ENCODE data around the gene ATP2C1. TPM values are rescaled to one million over a fixed set of nuclear protein-coding genes. Genes with fewer than 3 reads are reported as not detected.
"Not testable (repeated sequence)": the region's sequence is repeated elsewhere in the genome, so short reads cannot be mapped to it uniquely, and the experiment has no call there.

Gene ATP2C1
- total and polyA plus RNA-seq, 10 donors = 11.9 to 59.7 (median 46.3) TPM

DNA sequence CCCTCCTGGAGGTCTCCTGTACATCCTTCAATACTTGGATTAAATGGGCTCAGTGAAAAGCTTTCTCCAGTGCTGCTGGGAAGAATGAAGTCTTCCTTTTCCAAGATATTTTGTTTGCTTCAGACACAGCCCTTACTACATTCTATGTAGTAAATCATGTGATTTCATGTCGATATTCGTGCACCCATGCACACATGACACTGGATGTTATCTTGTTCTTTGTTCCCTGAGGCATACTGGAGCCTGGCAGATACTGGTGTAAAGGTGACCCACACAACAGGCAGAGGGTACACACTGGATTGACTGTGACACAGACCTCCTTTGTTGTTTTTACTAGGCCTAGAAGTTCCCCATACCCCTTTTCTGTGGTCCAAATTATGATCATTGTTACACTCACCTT, 40.3 kb upstream of the ATP2C1 start:
- WGBS, 5 donors = 24 to 56% (median 35%) methylated on average over 2 of the region's 2 CpGs
- Histone ChIP-seq H3K27ac (no peak overlapping the region), H3K9me3 (no peaks in the 10 kb centered on the region), H3K36me3 (no peaks in the 10 kb centered on the region), H3K27me3 (replicated peaks in 1 of 7) (no peaks in the 10 kb centered on the region), H3K4me1 (peaks cover 0 to 16% (median 5%) of the 10 kb centered on the region in 6 donors), H3K4me3 (no peak overlapping the region)
- intact Hi-C loops (cut with DNase I; ENCODE audit: low total_unique reads) = no loop called here
- TF ChIP-seq POLR2A (IDR thresholded peaks at IDR 0.05) (no peak), POLR2AphosphoS5 (IDR thresholded peaks at IDR 0.05) (no peak)
- TF ChIP-seq, protein P1, sequence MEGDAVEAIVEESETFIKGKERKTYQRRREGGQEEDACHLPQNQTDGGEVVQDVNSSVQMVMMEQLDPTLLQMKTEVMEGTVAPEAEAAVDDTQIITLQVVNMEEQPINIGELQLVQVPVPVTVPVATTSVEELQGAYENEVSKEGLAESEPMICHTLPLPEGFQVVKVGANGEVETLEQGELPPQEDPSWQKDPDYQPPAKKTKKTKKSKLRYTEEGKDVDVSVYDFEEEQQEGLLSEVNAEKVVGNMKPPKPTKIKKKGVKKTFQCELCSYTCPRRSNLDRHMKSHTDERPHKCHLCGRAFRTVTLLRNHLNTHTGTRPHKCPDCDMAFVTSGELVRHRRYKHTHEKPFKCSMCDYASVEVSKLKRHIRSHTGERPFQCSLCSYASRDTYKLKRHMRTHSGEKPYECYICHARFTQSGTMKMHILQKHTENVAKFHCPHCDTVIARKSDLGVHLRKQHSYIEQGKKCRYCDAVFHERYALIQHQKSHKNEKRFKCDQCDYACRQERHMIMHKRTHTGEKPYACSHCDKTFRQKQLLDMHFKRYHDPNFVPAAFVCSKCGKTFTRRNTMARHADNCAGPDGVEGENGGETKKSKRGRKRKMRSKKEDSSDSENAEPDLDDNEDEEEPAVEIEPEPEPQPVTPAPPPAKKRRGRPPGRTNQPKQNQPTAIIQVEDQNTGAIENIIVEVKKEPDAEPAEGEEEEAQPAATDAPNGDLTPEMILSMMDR (IDR thresholded peaks at IDR 0.05 in 8 of 11, conservative IDR thresholded peaks at IDR 0.05 in 3 of 11) = no peak
- DNase-seq = no peak

DNA sequence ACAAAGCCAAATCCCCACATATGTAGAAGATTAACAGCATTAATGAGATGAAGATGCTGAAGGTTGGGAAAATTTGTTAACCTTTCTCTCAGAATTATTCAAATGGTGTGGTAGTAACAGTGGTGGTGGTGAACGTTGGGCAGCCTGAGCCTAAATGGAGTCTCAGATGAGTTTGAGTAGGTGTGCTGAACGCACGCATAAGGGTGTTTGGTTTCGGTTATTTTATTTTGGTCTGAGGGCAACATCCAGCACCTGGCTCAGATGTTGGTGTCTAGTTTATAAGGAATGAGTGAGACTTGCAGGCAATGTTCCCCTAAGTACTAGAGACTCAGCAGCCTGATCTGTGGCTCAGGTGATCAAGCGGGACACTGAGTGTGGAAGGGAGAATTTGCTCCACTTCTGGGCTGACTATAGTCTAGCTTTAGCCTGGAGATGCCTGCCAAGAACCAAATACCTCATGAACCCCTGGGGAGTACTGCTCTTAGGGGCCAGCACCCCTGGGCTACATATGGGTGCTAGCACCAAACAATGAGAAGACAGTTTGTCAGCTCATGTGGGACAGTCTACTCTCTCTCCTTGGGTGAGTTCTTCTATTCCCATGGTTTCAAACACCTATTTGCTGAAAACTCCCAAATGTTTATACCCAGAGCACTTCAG, 39.5 kb upstream of the ATP2C1 start:
- intact Hi-C loops (cut with DNase I; ENCODE audit: low total_unique reads) = no loop called here
- Histone ChIP-seq H3K27me3 (replicated peaks in 1 of 7) (peaks cover 0 to 3% (median 0%) of the 10 kb centered on the region in 7 donors), H3K4me1 (peaks cover 0 to 16% (median 5%) of the 10 kb centered on the region in 6 donors), H3K9me3 (no peaks in the 10 kb centered on the region), H3K36me3 (no peaks in the 10 kb centered on the region), H3K27ac (no peak overlapping the region), H3K4me3 (no peak overlapping the region)
- no peak for DNase-seq
- no peak for TF ChIP-seq POLR2A (IDR thresholded peaks at IDR 0.05)
- TF ChIP-seq, protein P1 (IDR thresholded peaks at IDR 0.05 in 8 of 11, conservative IDR thresholded peaks at IDR 0.05 in 3 of 11) = no peak
- no peak for TF ChIP-seq POLR2AphosphoS5 (IDR thresholded peaks at IDR 0.05)
- WGBS, 5 donors = 75 to 87% (median 77%) methylated on average over 5 of the region's 5 CpGs

DNA sequence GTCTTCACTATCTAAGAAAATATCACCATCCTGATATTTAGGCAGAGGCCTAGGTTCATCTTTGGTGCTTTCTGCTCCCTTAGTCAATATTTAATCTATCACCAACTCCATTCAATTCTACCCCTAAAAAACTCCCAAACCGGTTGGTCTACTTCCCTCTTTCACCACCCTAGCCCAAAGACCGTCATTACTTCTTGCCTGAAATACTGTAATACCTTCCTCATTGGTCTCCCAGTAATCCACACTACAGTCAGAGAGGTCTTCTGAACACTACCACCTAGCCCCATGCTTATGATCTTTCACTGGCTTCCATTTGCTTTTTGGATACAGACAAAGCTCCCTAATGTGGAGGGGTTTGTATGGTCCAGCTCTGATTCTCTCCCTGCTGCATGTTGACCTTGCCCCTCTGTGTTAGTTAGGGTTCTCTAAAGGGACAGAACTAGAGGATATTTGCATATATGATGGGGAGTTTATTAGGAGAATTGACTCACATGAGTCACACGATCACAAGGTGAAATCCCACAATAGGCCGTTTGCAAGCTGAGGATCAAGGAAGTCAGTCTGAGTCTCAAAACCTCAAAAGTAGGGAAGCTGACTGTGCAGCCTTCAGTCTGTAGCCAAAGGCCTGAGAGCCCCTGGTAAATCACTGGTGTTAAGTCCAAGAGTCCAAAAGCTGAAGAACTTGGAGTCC, 36.4 kb upstream of the ATP2C1 start:
- Histone ChIP-seq H3K4me3 (no peak overlapping the region), H3K27me3 (replicated peaks in 1 of 7) (peaks cover 0 to 4% (median 0%) of the 10 kb centered on the region in 7 donors), H3K4me1 (no peaks in the 10 kb centered on the region), H3K27ac (no peak overlapping the region), H3K9me3 (no peaks in the 10 kb centered on the region), H3K36me3 (no peaks in the 10 kb centered on the region)
- intact Hi-C loops (cut with DNase I; ENCODE audit: low total_unique reads) = no loop called here
- DNase-seq = no peak
- WGBS, 5 donors = 29 to 50% (median 45%) methylated on average over 4 of the region's 4 CpGs
- TF ChIP-seq POLR2AphosphoS5 (IDR thresholded peaks at IDR 0.05) (no peak), POLR2A (IDR thresholded peaks at IDR 0.05) (no peak)
- TF ChIP-seq, protein P1 (IDR thresholded peaks at IDR 0.05 in 8 of 11, conservative IDR thresholded peaks at IDR 0.05 in 3 of 11) = no peak

DNA sequence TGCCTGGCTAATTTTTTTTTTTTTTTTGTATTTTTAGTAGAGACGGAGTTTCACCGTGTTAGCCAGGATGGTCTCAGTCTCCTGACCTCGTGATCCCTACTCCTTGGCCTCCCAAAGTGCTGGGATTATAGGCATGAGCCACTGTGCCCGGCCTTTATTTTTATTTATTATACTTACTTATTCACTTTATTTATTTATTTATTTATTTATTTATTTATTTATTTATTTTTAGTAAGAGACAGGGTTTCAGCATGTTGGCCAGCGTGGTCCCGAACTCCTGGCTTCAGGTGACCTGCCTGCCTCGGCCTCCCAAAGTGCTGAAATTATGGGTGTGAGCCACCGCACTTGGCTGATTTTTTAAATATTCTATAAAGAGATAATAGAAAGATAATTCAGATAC, 31.8 kb upstream of the ATP2C1 start:
- H3K27me3 ChIP-seq (replicated peaks in 1 of 7); H3K27ac ChIP-seq; DNase-seq; H3K4me1 ChIP-seq; intact Hi-C loops (cut with DNase I; ENCODE audit: low total_unique reads); H3K9me3 ChIP-seq; H3K36me3 ChIP-seq; H3K4me3 ChIP-seq: not testable (repeated sequence)
- 90 to 96% (median 93%) methylated on average over 8 of the region's 8 CpGs for WGBS, 5 donors
